K562 (cell line): ENCODE results near the gene CNTROB.

Experiments
- FOS ChIP-seq: IDR thresholded peaks from 3 replicates; pipeline ENCODE4 v1.6.1; 2011; ENCODE audit not compliant: insufficient read length; ENCODE audit errors: extremely low read depth
- POLR3A ChIP-seq: IDR thresholded peaks from 2 replicates; pipeline ENCODE4 v1.6.1; 2011; ENCODE audit warnings: borderline replicate concordance, mild to moderate bottlenecking, moderate library complexity; ENCODE audit not compliant: insufficient read length, insufficient read depth; ENCODE audit errors: extremely low read depth
- RBM25 ChIP-seq: fragments of 200-400 bp; formaldehyde crosslinking; IDR thresholded peaks from 2 replicates; pipeline ENCODE4 v1.6.1; 2018; ENCODE audit warnings: low read length, low read depth, moderate library complexity; ENCODE audit not compliant: severe bottlenecking
- SMC3 ChIP-seq: conservative IDR thresholded peaks from 2 replicates; pipeline ENCODE4 v1.6.1; 2011; ENCODE audit warnings: low read depth, low read length, improper control_type of control experiment; ENCODE audit not compliant: insufficient read depth
- ZFP1 ChIP-seq: fragments of 450-650 bp; formaldehyde crosslinking; IDR thresholded peaks from 2 replicates; pipeline ENCODE4 v1.4.0; 2020; ENCODE audit warnings: mild to moderate bottlenecking, mixed read lengths
- TF ChIP-seq, protein P1 (sequence below): fragments of 150-350 bp; conservative IDR thresholded peaks from 2 replicates; pipeline ENCODE4 v1.6.1; 2014; ENCODE audit warnings: low read length
- TF ChIP-seq, protein P2 (sequence below): fragments of 450-650 bp; IDR thresholded peaks from 2 replicates; pipeline ENCODE4 v1.7.1; 2018; ENCODE audit warnings: mild to moderate bottlenecking, low read depth; ENCODE audit not compliant: partially characterized antibody

DNA sequence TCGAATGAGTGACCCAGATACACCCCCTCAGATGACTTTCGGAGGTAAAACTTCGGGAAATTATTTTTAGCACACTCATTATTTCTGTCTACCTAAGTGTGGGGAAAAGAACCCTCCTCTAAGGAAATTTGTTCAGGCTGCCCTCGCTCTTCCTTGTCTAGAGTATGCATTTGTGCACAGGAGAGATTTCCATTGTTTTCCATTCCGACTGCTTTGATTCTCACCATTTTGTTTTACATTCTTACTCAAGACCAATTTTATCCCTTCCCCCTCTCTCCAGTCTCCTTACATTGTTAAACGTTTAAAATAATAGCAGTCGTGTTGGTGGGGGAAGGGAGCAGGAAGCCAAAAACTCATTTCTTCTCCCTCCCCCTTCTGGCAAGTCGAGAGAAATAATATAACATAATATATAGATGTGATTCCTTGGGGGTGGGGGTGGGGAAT lies 44.9 kb upstream of the CNTROB start:
- TF ChIP-seq RBM25 (no peak), POLR3A (no peak), FOS (no peak), SMC3 (no peak), ZFP1 (CRISPR knock-in tag) (no peak)
- TF ChIP-seq, protein P1, sequence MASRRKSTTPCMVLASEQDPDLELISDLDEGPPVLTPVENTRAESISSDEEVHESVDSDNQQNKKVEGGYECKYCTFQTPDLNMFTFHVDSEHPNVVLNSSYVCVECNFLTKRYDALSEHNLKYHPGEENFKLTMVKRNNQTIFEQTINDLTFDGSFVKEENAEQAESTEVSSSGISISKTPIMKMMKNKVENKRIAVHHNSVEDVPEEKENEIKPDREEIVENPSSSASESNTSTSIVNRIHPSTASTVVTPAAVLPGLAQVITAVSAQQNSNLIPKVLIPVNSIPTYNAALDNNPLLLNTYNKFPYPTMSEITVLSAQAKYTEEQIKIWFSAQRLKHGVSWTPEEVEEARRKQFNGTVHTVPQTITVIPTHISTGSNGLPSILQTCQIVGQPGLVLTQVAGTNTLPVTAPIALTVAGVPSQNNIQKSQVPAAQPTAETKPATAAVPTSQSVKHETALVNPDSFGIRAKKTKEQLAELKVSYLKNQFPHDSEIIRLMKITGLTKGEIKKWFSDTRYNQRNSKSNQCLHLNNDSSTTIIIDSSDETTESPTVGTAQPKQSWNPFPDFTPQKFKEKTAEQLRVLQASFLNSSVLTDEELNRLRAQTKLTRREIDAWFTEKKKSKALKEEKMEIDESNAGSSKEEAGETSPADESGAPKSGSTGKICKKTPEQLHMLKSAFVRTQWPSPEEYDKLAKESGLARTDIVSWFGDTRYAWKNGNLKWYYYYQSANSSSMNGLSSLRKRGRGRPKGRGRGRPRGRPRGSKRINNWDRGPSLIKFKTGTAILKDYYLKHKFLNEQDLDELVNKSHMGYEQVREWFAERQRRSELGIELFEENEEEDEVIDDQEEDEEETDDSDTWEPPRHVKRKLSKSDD, result no peak
- TF ChIP-seq, protein P2, sequence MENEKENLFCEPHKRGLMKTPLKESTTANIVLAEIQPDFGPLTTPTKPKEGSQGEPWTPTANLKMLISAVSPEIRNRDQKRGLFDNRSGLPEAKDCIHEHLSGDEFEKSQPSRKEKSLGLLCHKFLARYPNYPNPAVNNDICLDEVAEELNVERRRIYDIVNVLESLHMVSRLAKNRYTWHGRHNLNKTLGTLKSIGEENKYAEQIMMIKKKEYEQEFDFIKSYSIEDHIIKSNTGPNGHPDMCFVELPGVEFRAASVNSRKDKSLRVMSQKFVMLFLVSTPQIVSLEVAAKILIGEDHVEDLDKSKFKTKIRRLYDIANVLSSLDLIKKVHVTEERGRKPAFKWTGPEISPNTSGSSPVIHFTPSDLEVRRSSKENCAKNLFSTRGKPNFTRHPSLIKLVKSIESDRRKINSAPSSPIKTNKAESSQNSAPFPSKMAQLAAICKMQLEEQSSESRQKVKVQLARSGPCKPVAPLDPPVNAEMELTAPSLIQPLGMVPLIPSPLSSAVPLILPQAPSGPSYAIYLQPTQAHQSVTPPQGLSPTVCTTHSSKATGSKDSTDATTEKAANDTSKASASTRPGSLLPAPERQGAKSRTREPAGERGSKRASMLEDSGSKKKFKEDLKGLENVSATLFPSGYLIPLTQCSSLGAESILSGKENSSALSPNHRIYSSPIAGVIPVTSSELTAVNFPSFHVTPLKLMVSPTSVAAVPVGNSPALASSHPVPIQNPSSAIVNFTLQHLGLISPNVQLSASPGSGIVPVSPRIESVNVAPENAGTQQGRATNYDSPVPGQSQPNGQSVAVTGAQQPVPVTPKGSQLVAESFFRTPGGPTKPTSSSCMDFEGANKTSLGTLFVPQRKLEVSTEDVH, result no peak
